ENCODE measurements around the gene FAM120A. TPM values are rescaled to one million over a fixed set of nuclear protein-coding genes. Genes with fewer than 3 reads are reported as not detected.

The FAM120A gene
- total and polyA plus RNA-seq, 9 of the 15 experiments (the other 6 are each of a cell fraction or from before 2014, with no cell fraction given): 8.7 to 71.0 (median 42.2) TPM

GRCh38 chr9:93453047-93453914 lies 1.8 kb downstream of the FAM120A start, which contains the start of gene FAM120AOS (continued):
- peak; percentile 42; the same call in 1 of the 2 replicates for TF ChIP-seq ZBTB9 (CRISPR knock-in tag; IDR thresholded peaks at IDR 0.05)
- TF ChIP-seq PKNOX1 (IDR thresholded peaks at IDR 0.05): peak; percentile 98
- no peak for TF ChIP-seq KLF13 (tag; IDR thresholded peaks at IDR 0.05; ENCODE audit: borderline replicate concordance, low read depth)
- peak; percentile 86 for TF ChIP-seq FOS (IDR thresholded peaks at IDR 0.05; ENCODE audit: extremely low read depth, insufficient read length)
- TF ChIP-seq MBD1 (CRISPR knock-in tag; IDR thresholded peaks at IDR 0.05): no peak
- 0 out of 2 replicates have a peak, but pooled peaks have one; percentile 64 for TF ChIP-seq ZNF766 (CRISPR knock-in tag; conservative IDR thresholded peaks at IDR 0.05)
- TF ChIP-seq IRF9 (tag; IDR thresholded peaks at IDR 0.05): no peak
- TF ChIP-seq GABPB1 (CRISPR knock-in tag; IDR thresholded peaks at IDR 0.05): peak; percentile 92
- no peak for TF ChIP-seq FOXO4 (CRISPR knock-in tag; IDR thresholded peaks at IDR 0.05)
- TF ChIP-seq BACH1 (tag; IDR thresholded peaks at IDR 0.05): no peak; the same call in 1 of the 2 replicates
- TF ChIP-seq ZNF668 (CRISPR knock-in tag; IDR thresholded peaks at IDR 0.05): no peak
- no peak for TF ChIP-seq ZFP91 (CRISPR knock-in tag; IDR thresholded peaks at IDR 0.05)
- TF ChIP-seq PHF8 (IDR thresholded peaks at IDR 0.05; ENCODE audit: borderline replicate concordance, low read length): no peak; the same call in 1 of the 2 replicates
- 0 out of 4 replicates have a peak, but pooled peaks of 1 of the 2 experiments have one; percentile 25 for TF ChIP-seq NONO (IDR thresholded peaks at IDR 0.05; ENCODE audit: low read depth in 2 of 2, low read length in 1 of 2)
- TF ChIP-seq ZNF12 (CRISPR knock-in tag; IDR thresholded peaks at IDR 0.05): no peak
- no peak for TF ChIP-seq HNRNPLL (IDR thresholded peaks at IDR 0.05; ENCODE audit: low read depth, low read length, poor library complexity, severe bottlenecking)
- no peak for TF ChIP-seq ZNF589 (CRISPR knock-in tag; IDR thresholded peaks at IDR 0.05; ENCODE audit: low read depth)
